SK-N-SH (cell line): ENCODE measurements around the gene INPPL1. TPM values are rescaled to one million over a fixed set of nuclear protein-coding genes. Genes with fewer than 3 reads are reported as not detected.
A peak's percentile ranks its signal among the peaks of the same experiment; 100 is the strongest.

Experiments used
- CTCF ChIA-PET: fragments of 300-600, 350-600 bp; formaldehyde crosslinking; extraction: SDS; loops from one replicate; lab custom pipeline; 2021; lab: Yijun Ruan, JAX
- POLR2A ChIA-PET: fragments of 350-600 bp; sonication (Branson Sonifier 250); formaldehyde crosslinking; extraction: SDS; loops from one replicate; lab custom pipeline; 2020; ENCODE audit warnings: antibody characterized with exemption, inconsistent platforms; lab: Yijun Ruan, JAX
- DNase-seq: peaks from one replicate; pipeline ENCODE4 v3.0.0; 2012
- H2AFZ ChIP-seq: fragments of 200-600 bp; sonication (generic); 2 replicates; pipeline ENCODE4 v1.8.1; 2016; ENCODE audit warnings: antibody characterized with exemption, mild to moderate bottlenecking, low read depth
- H3F3A ChIP-seq: fragments of 200-600 bp; sonication (generic); replicated peaks from 2 replicates; pipeline ENCODE3; 2016; ENCODE audit warnings: antibody characterized with exemption, mild to moderate bottlenecking; ENCODE audit not compliant: insufficient read depth
- H3K27ac ChIP-seq, 2 experiments: fragments of 200-500 bp in 1 of 2; fragments of 200-600 bp in 1 of 2; sonication (Bioruptor generic) in 1 of 2; sonication (generic), shearing (Covaris generic) in 1 of 2; 2 replicates each; pipeline versions ENCODE4 v1.5.1 to v1.6.1; 2014 to 2016; ENCODE audit warnings: low read depth in 2 of 2, inconsistent platforms in 1 of 2, low read length in 1 of 2, mild to moderate bottlenecking in 1 of 2, mixed read lengths in 1 of 2
- H3K27me3 ChIP-seq: fragments of 200-600 bp; sonication (generic), shearing (Covaris generic); 2 replicates; pipeline ENCODE4 v1.6.1; 2016; ENCODE audit warnings: mixed run types; ENCODE audit not compliant: insufficient read depth
- H3K36me3 ChIP-seq, 2 experiments: fragments of 200-500 bp in 1 of 2; fragments of 200-600 bp in 1 of 2; sonication (Bioruptor generic) in 1 of 2; sonication (generic) in 1 of 2; replicated peaks in 1 of 2; 2 replicates each; pipeline versions ENCODE3 to v1.5.1; 2014 to 2016; ENCODE audit warnings: low read length in 1 of 2, mild to moderate bottlenecking in 1 of 2; ENCODE audit not compliant: insufficient read depth in 2 of 2, control insufficient read depth in 1 of 2
- H3K4me1 ChIP-seq, 2 experiments: fragments of 200-500 bp in 1 of 2; fragments of 200-600 bp in 1 of 2; sonication (Bioruptor generic) in 1 of 2; sonication (generic), shearing (Covaris generic) in 1 of 2; 2 replicates each; pipeline versions ENCODE4 v1.5.1 to v1.6.1; 2014 to 2016; ENCODE audit warnings: low read depth in 1 of 2, low read length in 1 of 2, mixed run types in 1 of 2; ENCODE audit not compliant: insufficient read depth in 2 of 2, control insufficient read depth in 1 of 2
- H3K4me2 ChIP-seq: fragments of 200-600 bp; sonication (generic), shearing (Covaris generic); 2 replicates; pipeline ENCODE4 v1.6.1; 2017; ENCODE audit warnings: mixed run types
- H3K4me3 ChIP-seq, 2 experiments: fragments of 200-500 bp in 1 of 2; fragments of 200-600 bp in 1 of 2; sonication (Bioruptor generic) in 1 of 2; sonication (generic), shearing (Covaris generic) in 1 of 2; 2 replicates each; pipeline versions ENCODE4 v1.5.1 to v1.8.1; 2014 to 2016; ENCODE audit warnings: low read depth in 2 of 2, inconsistent platforms in 1 of 2, low read length in 1 of 2, mild to moderate bottlenecking in 1 of 2, mixed read lengths in 1 of 2, moderate library complexity in 1 of 2
- H3K79me2 ChIP-seq: fragments of 200-600 bp; sonication (generic); 2 replicates; pipeline ENCODE4 v1.8.1; 2017; ENCODE audit warnings: mild to moderate bottlenecking; ENCODE audit not compliant: insufficient read depth
- H3K9ac ChIP-seq: fragments of 200-600 bp; sonication (generic); 2 replicates; pipeline ENCODE4 v1.6.1; 2017; ENCODE audit warnings: mixed run types
- H3K9me2 ChIP-seq: fragments of 200-600 bp; sonication (generic); 2 replicates; pipeline ENCODE4 v1.6.1; 2017; ENCODE audit warnings: mixed run types
- H3K9me3 ChIP-seq: fragments of 200-600 bp; sonication (generic); 2 replicates; pipeline ENCODE4 v1.6.1; 2017; ENCODE audit warnings: mixed run types, mild to moderate bottlenecking, moderate library complexity
- H4K20me1 ChIP-seq: fragments of 200-600 bp; sonication (generic); 2 replicates; pipeline ENCODE4 v1.6.1; 2017; ENCODE audit warnings: mild to moderate bottlenecking, mixed run types; ENCODE audit not compliant: insufficient read depth
- CHD2 ChIP-seq: fragments of 150-350 bp; IDR thresholded peaks from 2 replicates; pipeline ENCODE4 v1.6.1; 2018; ENCODE audit warnings: low read length; ENCODE audit not compliant: partially characterized antibody
- ELF1 ChIP-seq: IDR thresholded peaks from 2 replicates; pipeline ENCODE4 v1.4.0; 2012
- FOSL2 ChIP-seq: IDR thresholded peaks from 2 replicates; pipeline ENCODE4 v1.4.0; 2012; ENCODE audit warnings: low read depth, mild to moderate bottlenecking, moderate library complexity, borderline replicate concordance
- FOXM1 ChIP-seq: IDR thresholded peaks from 2 replicates; pipeline ENCODE4 v1.4.0; 2012; ENCODE audit warnings: low read depth, mild to moderate bottlenecking
- NFIC ChIP-seq: IDR thresholded peaks from 2 replicates; pipeline ENCODE4 v1.4.0; 2012; ENCODE audit warnings: borderline replicate concordance
- NRF1 ChIP-seq: IDR thresholded peaks from 2 replicates; pipeline ENCODE4 v1.6.1; 2012; ENCODE audit warnings: low read depth, mild to moderate bottlenecking, low read length
- POLR2AphosphoS5 ChIP-seq: IDR thresholded peaks from 2 replicates; pipeline ENCODE4 v1.6.1; 2012; ENCODE audit warnings: low read depth, low read length
- RAD21 ChIP-seq: IDR thresholded peaks from 2 replicates; pipeline ENCODE4 v1.6.1; 2012; ENCODE audit warnings: mild to moderate bottlenecking, low read length
- RCOR1 ChIP-seq: fragments of 150-350 bp; IDR thresholded peaks from 2 replicates; pipeline ENCODE4 v1.6.1; 2017; ENCODE audit warnings: antibody characterized with exemption, low read length
- TAF1 ChIP-seq: IDR thresholded peaks from 2 replicates; pipeline ENCODE4 v1.6.1; 2012; ENCODE audit warnings: low read depth, mild to moderate bottlenecking, low read length, moderate library complexity, borderline replicate concordance
- TCF12 ChIP-seq: IDR thresholded peaks from 2 replicates; pipeline ENCODE4 v1.4.0; 2012
- YY1 ChIP-seq: IDR thresholded peaks from 2 replicates; pipeline ENCODE4 v1.4.0; 2012; ENCODE audit warnings: low read depth, mild to moderate bottlenecking
- WGBS: methylation state at CpG from one replicate; pipeline ENCODE4 v1.1.6; 2017; ENCODE audit warnings: low lambda C conversion rate; 5-methylcytosine and 5-hydroxymethylcytosine counted together
- polyA plus RNA-seq, 3 experiments: library from polyadenylated mRNA; depleted of rRNA; stranded (reverse); fragments of >200 nt; gene quantifications; 2 replicates each; pipeline ENCODE4 v1.2.3, GENCODE V29; 2012
- TF ChIP-seq, protein P1 (sequence below): IDR thresholded peaks from 2 replicates; pipeline ENCODE4 v1.6.1; 2012; ENCODE audit warnings: mild to moderate bottlenecking, low read depth, low read length, moderate library complexity
- TF ChIP-seq, protein P2 (sequence below): fragments of 150-350 bp; IDR thresholded peaks from 2 replicates; pipeline ENCODE4 v1.6.1; 2016; ENCODE audit warnings: mild to moderate bottlenecking, low read depth, low read length
- TF ChIP-seq, protein P3 (sequence below): IDR thresholded peaks from 2 replicates; pipeline ENCODE4; 2012
- TF ChIP-seq, protein P4 (sequence below): fragments of 200-600 bp; sonication (generic); IDR thresholded peaks from 2 replicates; pipeline ENCODE4 v1.6.1; 2017; ENCODE audit warnings: antibody characterized with exemption, mild to moderate bottlenecking, moderate library complexity

The INPPL1 gene
- polyA plus RNA-seq, 1 of the 3 experiments (the other 2 are of a cell fraction) = 123 TPM

DNA sequence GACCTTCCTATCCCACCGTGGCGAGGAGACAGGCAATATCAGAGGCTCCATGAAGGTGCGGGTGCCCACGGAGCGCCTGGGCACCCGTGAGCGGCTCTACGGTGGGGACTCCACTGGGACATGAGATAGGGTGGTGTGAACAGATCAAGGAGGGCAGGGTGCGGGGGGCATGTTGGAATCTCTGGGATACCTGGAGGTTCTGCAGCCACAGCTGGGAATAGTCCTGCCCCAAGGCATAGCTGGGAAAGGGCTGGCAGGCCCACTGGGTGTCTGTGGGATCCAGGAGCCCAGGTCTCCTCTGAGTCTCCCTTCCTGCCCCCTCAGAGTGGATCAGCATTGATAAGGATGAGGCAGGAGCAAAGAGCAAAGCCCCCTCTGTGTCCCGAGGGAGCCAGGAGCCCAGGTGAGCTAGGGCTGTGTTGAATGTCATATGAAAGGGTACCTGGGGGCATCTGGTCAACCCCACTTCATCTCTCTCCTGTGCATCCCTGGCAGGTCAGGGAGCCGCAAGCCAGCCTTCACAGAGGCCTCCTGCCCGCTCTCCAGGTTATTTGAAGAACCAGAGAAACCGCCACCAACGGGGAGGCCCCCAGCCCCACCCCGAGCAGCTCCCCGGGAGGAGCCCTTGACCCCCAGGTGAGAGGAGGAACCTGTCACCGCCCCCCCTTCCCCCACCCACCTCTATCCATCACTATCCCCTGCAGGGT is 10.9 kb downstream of the INPPL1 start:
- Histone ChIP-seq H2AFZ (no peak overlapping the region), H3K9ac (no peak overlapping the region), H3K79me2 (peaks cover 4% of the 10 kb centered on the region; the same call in 1 of the 2 replicates), H3F3A (peaks cover 56% of the 10 kb centered on the region), H4K20me1 (peaks cover 11% of the 10 kb centered on the region; the same call in 1 of the 2 replicates), H3K27me3 (no peaks in the 10 kb centered on the region), H3K36me3 (peaks cover 36 to 69% of the 10 kb centered on the region in 2 experiments), H3K4me1 (peaks cover 15 to 27% of the 10 kb centered on the region in 2 experiments; a peak in 2 of 4 replicates), H3K9me2 (no peaks in the 10 kb centered on the region), H3K9me3 (no peaks in the 10 kb centered on the region), H3K27ac (peak overlapping the region; percentile 64 to 90; a peak in 3 of 4 replicates), H3K4me2 (no peak overlapping the region), H3K4me3 (no peak overlapping the region)
- ChIA-PET CTCF (interaction anchor here (0.8 to 19.7 kb wide), 11 partner anchors 8 to 195 kb away, joined by 3 to 314 read pairs (median 4); partner anchors contain the start of genes CLPB and INPPL1), POLR2A (interaction anchor here (0.5 to 15.5 kb wide), 24 partner anchors 10 to 256 kb away, joined by 3 to 880 read pairs (median 5); partner anchors contain the start of genes CLPB and INPPL1)
- TF ChIP-seq, protein P1, sequence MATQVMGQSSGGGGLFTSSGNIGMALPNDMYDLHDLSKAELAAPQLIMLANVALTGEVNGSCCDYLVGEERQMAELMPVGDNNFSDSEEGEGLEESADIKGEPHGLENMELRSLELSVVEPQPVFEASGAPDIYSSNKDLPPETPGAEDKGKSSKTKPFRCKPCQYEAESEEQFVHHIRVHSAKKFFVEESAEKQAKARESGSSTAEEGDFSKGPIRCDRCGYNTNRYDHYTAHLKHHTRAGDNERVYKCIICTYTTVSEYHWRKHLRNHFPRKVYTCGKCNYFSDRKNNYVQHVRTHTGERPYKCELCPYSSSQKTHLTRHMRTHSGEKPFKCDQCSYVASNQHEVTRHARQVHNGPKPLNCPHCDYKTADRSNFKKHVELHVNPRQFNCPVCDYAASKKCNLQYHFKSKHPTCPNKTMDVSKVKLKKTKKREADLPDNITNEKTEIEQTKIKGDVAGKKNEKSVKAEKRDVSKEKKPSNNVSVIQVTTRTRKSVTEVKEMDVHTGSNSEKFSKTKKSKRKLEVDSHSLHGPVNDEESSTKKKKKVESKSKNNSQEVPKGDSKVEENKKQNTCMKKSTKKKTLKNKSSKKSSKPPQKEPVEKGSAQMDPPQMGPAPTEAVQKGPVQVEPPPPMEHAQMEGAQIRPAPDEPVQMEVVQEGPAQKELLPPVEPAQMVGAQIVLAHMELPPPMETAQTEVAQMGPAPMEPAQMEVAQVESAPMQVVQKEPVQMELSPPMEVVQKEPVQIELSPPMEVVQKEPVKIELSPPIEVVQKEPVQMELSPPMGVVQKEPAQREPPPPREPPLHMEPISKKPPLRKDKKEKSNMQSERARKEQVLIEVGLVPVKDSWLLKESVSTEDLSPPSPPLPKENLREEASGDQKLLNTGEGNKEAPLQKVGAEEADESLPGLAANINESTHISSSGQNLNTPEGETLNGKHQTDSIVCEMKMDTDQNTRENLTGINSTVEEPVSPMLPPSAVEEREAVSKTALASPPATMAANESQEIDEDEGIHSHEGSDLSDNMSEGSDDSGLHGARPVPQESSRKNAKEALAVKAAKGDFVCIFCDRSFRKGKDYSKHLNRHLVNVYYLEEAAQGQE = no peak
- peak; percentile 5; the same call in 1 of the 2 replicates for TF ChIP-seq POLR2AphosphoS5
- peak; percentile 66 for DNase-seq
- WGBS = 98% methylated on average over 8 of the region's 17 CpGs

DNA sequence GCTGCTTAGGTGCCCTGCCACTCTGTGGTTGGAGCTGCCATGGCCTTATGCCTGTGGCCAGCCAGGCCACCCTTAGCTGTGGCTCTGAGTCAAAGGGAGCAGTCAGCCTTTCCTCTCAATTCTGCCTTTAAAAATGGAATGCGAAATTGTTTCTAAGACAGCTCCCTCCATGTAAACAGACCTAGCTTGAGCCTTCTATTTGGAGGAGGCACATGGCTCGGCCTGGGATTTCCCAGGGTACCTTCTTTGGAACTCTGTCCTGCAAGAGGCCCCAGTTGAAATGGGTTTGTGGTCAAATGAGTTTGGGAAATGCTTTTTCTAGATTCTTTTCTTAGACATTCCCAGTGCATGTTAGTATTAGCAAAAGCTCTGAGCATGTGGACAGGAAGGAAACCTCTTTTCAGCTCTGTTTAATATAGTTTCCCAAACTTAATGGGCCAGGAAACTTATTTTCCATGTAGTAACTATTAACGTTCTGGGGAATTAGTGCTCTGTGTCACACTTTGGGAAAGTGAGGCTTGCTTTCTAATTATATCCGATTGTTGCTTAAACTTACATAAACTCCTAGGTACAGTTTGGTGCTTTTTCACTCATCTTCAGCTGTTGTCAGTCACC is 11.6 kb downstream of the INPPL1 start:
- Histone ChIP-seq H3K27me3 (no peaks in the 10 kb centered on the region), H3K4me2 (no peak overlapping the region), H3K79me2 (peaks cover 7% of the 10 kb centered on the region; the same call in 1 of the 2 replicates), H3K9ac (no peak overlapping the region), H3K4me3 (no peak overlapping the region), H3K4me1 (peaks cover 17 to 27% of the 10 kb centered on the region in 2 experiments; a peak in 2 of 4 replicates), H3F3A (peaks cover 56% of the 10 kb centered on the region), H3K36me3 (peaks cover 30 to 66% of the 10 kb centered on the region in 2 experiments), H3K27ac (peak overlapping the region; percentile 64 to 90; a peak in 3 of 4 replicates), H3K9me2 (no peaks in the 10 kb centered on the region), H2AFZ (no peak overlapping the region), H3K9me3 (no peaks in the 10 kb centered on the region), H4K20me1 (peaks cover 11% of the 10 kb centered on the region; the same call in 1 of the 2 replicates)
- POLR2A ChIA-PET = interaction anchor here (0.6 to 15.5 kb wide), 21 partner anchors 10 to 257 kb away, joined by 3 to 880 read pairs (median 10); partner anchors contain the start of genes CLPB and INPPL1
- no peak for DNase-seq
- CTCF ChIA-PET = interaction anchor here (1.0 to 19.7 kb wide), 16 partner anchors 9 to 235 kb away, joined by 3 to 314 read pairs (median 14); partner anchors contain the start of genes CLPB and INPPL1
- 68% methylated on average over 4 of the region's 4 CpGs for WGBS
- TF ChIP-seq, protein P2, sequence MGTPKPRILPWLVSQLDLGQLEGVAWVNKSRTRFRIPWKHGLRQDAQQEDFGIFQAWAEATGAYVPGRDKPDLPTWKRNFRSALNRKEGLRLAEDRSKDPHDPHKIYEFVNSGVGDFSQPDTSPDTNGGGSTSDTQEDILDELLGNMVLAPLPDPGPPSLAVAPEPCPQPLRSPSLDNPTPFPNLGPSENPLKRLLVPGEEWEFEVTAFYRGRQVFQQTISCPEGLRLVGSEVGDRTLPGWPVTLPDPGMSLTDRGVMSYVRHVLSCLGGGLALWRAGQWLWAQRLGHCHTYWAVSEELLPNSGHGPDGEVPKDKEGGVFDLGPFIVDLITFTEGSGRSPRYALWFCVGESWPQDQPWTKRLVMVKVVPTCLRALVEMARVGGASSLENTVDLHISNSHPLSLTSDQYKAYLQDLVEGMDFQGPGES = no peak
- TF ChIP-seq NFIC (no peak), RCOR1 (no peak), CHD2 (peak; percentile 43), FOXM1 (no peak), ELF1 (no peak), YY1 (no peak), FOSL2 (no peak), NRF1 (no peak), TCF12 (no peak), TAF1 (no peak), RAD21 (peak; percentile 11; the same call in 1 of the 2 replicates)
- TF ChIP-seq, protein P3, sequence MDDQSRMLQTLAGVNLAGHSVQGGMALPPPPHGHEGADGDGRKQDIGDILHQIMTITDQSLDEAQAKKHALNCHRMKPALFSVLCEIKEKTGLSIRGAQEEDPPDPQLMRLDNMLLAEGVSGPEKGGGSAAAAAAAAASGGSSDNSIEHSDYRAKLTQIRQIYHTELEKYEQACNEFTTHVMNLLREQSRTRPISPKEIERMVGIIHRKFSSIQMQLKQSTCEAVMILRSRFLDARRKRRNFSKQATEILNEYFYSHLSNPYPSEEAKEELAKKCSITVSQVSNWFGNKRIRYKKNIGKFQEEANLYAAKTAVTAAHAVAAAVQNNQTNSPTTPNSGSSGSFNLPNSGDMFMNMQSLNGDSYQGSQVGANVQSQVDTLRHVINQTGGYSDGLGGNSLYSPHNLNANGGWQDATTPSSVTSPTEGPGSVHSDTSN = no peak
- TF ChIP-seq, protein P4, sequence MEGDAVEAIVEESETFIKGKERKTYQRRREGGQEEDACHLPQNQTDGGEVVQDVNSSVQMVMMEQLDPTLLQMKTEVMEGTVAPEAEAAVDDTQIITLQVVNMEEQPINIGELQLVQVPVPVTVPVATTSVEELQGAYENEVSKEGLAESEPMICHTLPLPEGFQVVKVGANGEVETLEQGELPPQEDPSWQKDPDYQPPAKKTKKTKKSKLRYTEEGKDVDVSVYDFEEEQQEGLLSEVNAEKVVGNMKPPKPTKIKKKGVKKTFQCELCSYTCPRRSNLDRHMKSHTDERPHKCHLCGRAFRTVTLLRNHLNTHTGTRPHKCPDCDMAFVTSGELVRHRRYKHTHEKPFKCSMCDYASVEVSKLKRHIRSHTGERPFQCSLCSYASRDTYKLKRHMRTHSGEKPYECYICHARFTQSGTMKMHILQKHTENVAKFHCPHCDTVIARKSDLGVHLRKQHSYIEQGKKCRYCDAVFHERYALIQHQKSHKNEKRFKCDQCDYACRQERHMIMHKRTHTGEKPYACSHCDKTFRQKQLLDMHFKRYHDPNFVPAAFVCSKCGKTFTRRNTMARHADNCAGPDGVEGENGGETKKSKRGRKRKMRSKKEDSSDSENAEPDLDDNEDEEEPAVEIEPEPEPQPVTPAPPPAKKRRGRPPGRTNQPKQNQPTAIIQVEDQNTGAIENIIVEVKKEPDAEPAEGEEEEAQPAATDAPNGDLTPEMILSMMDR = no peak
